Naive thymus-derived CD8-positive, alpha-beta T cell (primary cell): ENCODE measurements around the gene CAMK1G. TPM values are rescaled to one million over a fixed set of nuclear protein-coding genes. Genes with fewer than 3 reads are reported as not detected.

Experiments used
- ATAC-seq, 2 donors: fragments of 150-1000 bp; cut with Tn5 transposase in 1 of 2; sonication (Bioruptor Pico), chemical (Tn5 transposase) in 1 of 2; 1 replicate in 1 of 2; 2 replicates in 1 of 2; pipeline ENCODE4 v1.10.0; 2021; ENCODE audit warnings: mild to moderate bottlenecking in 2 of 2, moderate library complexity in 2 of 2
- POLR2A ChIA-PET: fragments of 350-600 bp; sonication (Branson Sonifier 250); formaldehyde crosslinking; loops from one replicate; lab custom pipeline; 2021; ENCODE audit warnings: antibody characterized with exemption; lab: Charles Lee
- DNase-seq, 10 donors: peaks; one replicate each; pipeline versions ENCODE4 v3.0.0 to v3.0.0-alpha.2; 2020 to 2022
- H3K27ac Mint-ChIP-seq, 10 donors: one replicate each; pipeline ENCODE4 v1.8.0; 2020 to 2022; ENCODE audit warnings: mild to moderate bottlenecking in 10 of 10, mixed read lengths in 10 of 10, moderate library complexity in 4 of 10, inconsistent platforms in 1 of 10
- H3K27me3 Mint-ChIP-seq, 5 donors: one replicate each; pipeline ENCODE4 v1.8.0; 2021 to 2022; ENCODE audit warnings: mixed read lengths in 5 of 5
- H3K36me3 Mint-ChIP-seq, 3 donors: one replicate each; pipeline ENCODE4 v1.8.0; 2020 to 2022; ENCODE audit warnings: mixed read lengths in 3 of 3, mild to moderate bottlenecking in 2 of 3, inconsistent platforms in 1 of 3
- H3K4me1 Mint-ChIP-seq, 4 donors: one replicate each; pipeline ENCODE4 v1.8.0; 2021 to 2022; ENCODE audit warnings: mixed read lengths in 4 of 4
- H3K4me3 Mint-ChIP-seq, 10 donors: one replicate each; pipeline ENCODE4 v1.8.0; 2020 to 2022; ENCODE audit warnings: mild to moderate bottlenecking in 10 of 10, mixed read lengths in 10 of 10, moderate library complexity in 6 of 10, inconsistent platforms in 1 of 10
- H3K9me3 Mint-ChIP-seq, 9 donors: one replicate each; pipeline ENCODE4 v1.8.0; 2020 to 2022; ENCODE audit warnings: mixed read lengths in 9 of 9, mild to moderate bottlenecking in 3 of 9, inconsistent platforms in 1 of 9, moderate library complexity in 1 of 9
- polyA plus RNA-seq, 3 donors: library from polyadenylated mRNA; unstranded; fragments of 300-500 nt; fragmentation: Illumina TruSeq; gene quantifications; one replicate each; pipeline ENCODE4 v1.2.3, GENCODE V29; 2021
- total RNA-seq, 8 experiments: library from RNA in 2 of 8; stranded (reverse) in 2 of 8; gene quantifications; one replicate each; pipeline ENCODE4 v1.2.3 and lab custom pipeline; 2021 to 2026

Gene CAMK1G
- not detected for total RNA-seq
- polyA plus RNA-seq, result not detected
- total RNA-seq (lab: John Stamatoyannopoulos, UW), result 0 reads per million in 6 experiments

- POLR2A ChIA-PET, result no interaction called here
Measured at GRCh38 chr1:209583408-209583807, at the start of gene CAMK1G. Gene CAMK1G (plus strand): TSS chr1:209583714. CDS start chr1:209594984, 11,270 bp downstream.

GRCh38 chr1:209534496-209535250 lies 48.8 kb upstream of the CAMK1G start:
- Mint-ChIP-seq H3K36me3 (no peaks in the 10 kb centered on the region), H3K9me3 (peaks cover 0 to 2% (median 0%) of the 10 kb centered on the region in 9 donors), H3K4me1 (no peaks in the 10 kb centered on the region), H3K27ac (no peak overlapping the region), H3K27me3 (peaks cover 27 to 58% (median 40%) of the 10 kb centered on the region in 5 donors), H3K4me3 (no peak overlapping the region)
- DNase-seq, result no peak
- POLR2A ChIA-PET, result no interaction called here
- ATAC-seq, result no peak

More at GRCh38 chr1:209583408-209583807, at the start of gene CAMK1G:
- Mint-ChIP-seq H3K4me3 (no peak within 1 kb of the TSS), H3K36me3 (no peaks in the 10 kb centered on the region), H3K27me3 (peaks cover 0 to 14% (median 9%) of the 10 kb centered on the region in 5 donors), H3K9me3 (no peaks in the 10 kb centered on the region), H3K4me1 (no peaks in the 10 kb centered on the region), H3K27ac (no peak within 1 kb of the TSS)
- ATAC-seq (no peak), DNase-seq (no peak)

- H3K4me3 Mint-ChIP-seq, result no peak overlapping the region
- no peaks in the 10 kb centered on the region for H3K36me3 Mint-ChIP-seq
- peaks cover 20 to 45% (median 33%) of the 10 kb centered on the region in 5 donors for H3K27me3 Mint-ChIP-seq
- no peak for DNase-seq
- ATAC-seq, result no peak
- POLR2A ChIA-PET, result no interaction called here
- H3K27ac Mint-ChIP-seq, result no peak overlapping the region
- peaks cover 0 to 2% (median 0%) of the 10 kb centered on the region in 9 donors for H3K9me3 Mint-ChIP-seq
- no peaks in the 10 kb centered on the region for H3K4me1 Mint-ChIP-seq
Measured at GRCh38 chr1:209536843-209537242, 46.7 kb upstream of the CAMK1G start.

GRCh38 chr1:209537336-209538114 lies 46.0 kb upstream of the CAMK1G start:
- no peaks in the 10 kb centered on the region for H3K36me3 Mint-ChIP-seq
- no peak for ATAC-seq
- no peak for DNase-seq
- H3K4me3 Mint-ChIP-seq, result no peak overlapping the region
- H3K4me1 Mint-ChIP-seq, result no peaks in the 10 kb centered on the region
- no peak overlapping the region for H3K27ac Mint-ChIP-seq
- peaks cover 0 to 2% (median 0%) of the 10 kb centered on the region in 9 donors for H3K9me3 Mint-ChIP-seq
- peaks cover 20 to 41% (median 30%) of the 10 kb centered on the region in 5 donors for H3K27me3 Mint-ChIP-seq
- POLR2A ChIA-PET, result no interaction called here

- no peak for DNase-seq
- H3K4me3 Mint-ChIP-seq, result no peak overlapping the region
- H3K36me3 Mint-ChIP-seq, result no peaks in the 10 kb centered on the region
- ATAC-seq, result no peak
- H3K4me1 Mint-ChIP-seq, result no peaks in the 10 kb centered on the region
- H3K9me3 Mint-ChIP-seq, result peaks cover 0 to 2% (median 0%) of the 10 kb centered on the region in 9 donors
- peaks cover 20 to 41% (median 28%) of the 10 kb centered on the region in 5 donors for H3K27me3 Mint-ChIP-seq
- H3K27ac Mint-ChIP-seq, result no peak overlapping the region
- POLR2A ChIA-PET, result no interaction called here
Measured at GRCh38 chr1:209539576-209539975, 43.9 kb upstream of the CAMK1G start.

GRCh38 chr1:209542585-209542984 lies 40.9 kb upstream of the CAMK1G start:
- H3K4me1 Mint-ChIP-seq, result no peaks in the 10 kb centered on the region
- POLR2A ChIA-PET, result no interaction called here
- peaks cover 15 to 28% (median 23%) of the 10 kb centered on the region in 5 donors for H3K27me3 Mint-ChIP-seq
- H3K9me3 Mint-ChIP-seq, result peaks cover 0 to 2% (median 0%) of the 10 kb centered on the region in 9 donors
- ATAC-seq, result no peak
- H3K4me3 Mint-ChIP-seq, result no peak overlapping the region
- H3K27ac Mint-ChIP-seq, result no peak overlapping the region
- no peak for DNase-seq
- no peaks in the 10 kb centered on the region for H3K36me3 Mint-ChIP-seq

GRCh38 chr1:209544098-209544497 lies 39.4 kb upstream of the CAMK1G start:
- POLR2A ChIA-PET, result no interaction called here
- Mint-ChIP-seq H3K4me1 (peaks cover 0 to 4% (median under 1%) of the 10 kb centered on the region in 4 donors), H3K27me3 (peaks cover 3 to 20% (median 14%) of the 10 kb centered on the region in 5 donors), H3K27ac (no peak overlapping the region), H3K4me3 (no peak overlapping the region), H3K36me3 (no peaks in the 10 kb centered on the region), H3K9me3 (no peaks in the 10 kb centered on the region)
- ATAC-seq, result no peak
- no peak for DNase-seq

GRCh38 chr1:209545423-209545822 lies 38.1 kb upstream of the CAMK1G start:
- H3K27ac Mint-ChIP-seq, result no peak overlapping the region
- H3K36me3 Mint-ChIP-seq, result no peaks in the 10 kb centered on the region
- no peaks in the 10 kb centered on the region for H3K9me3 Mint-ChIP-seq
- no peak overlapping the region for H3K4me3 Mint-ChIP-seq
- POLR2A ChIA-PET, result no interaction called here
- ATAC-seq, result no peak
- H3K4me1 Mint-ChIP-seq, result peaks cover 0 to 10% (median under 1%) of the 10 kb centered on the region in 4 donors
- no peak for DNase-seq
- peaks cover 3 to 20% (median 14%) of the 10 kb centered on the region in 5 donors for H3K27me3 Mint-ChIP-seq

GRCh38 chr1:209546390-209547085 lies 37.0 kb upstream of the CAMK1G start:
- Mint-ChIP-seq H3K4me1 (peaks cover 0 to 10% (median under 1%) of the 10 kb centered on the region in 4 donors), H3K36me3 (no peaks in the 10 kb centered on the region), H3K9me3 (no peaks in the 10 kb centered on the region), H3K4me3 (no peak overlapping the region), H3K27me3 (peaks cover 3 to 14% (median 12%) of the 10 kb centered on the region in 5 donors), H3K27ac (no peak overlapping the region)
- ATAC-seq (no peak), DNase-seq (no peak)
- POLR2A ChIA-PET, result no interaction called here

GRCh38 chr1:209547626-209548025 lies 35.9 kb upstream of the CAMK1G start:
- POLR2A ChIA-PET, result no interaction called here
- DNase-seq, result no peak
- Mint-ChIP-seq H3K27ac (no peak overlapping the region), H3K36me3 (no peaks in the 10 kb centered on the region), H3K4me1 (peaks cover 0 to 10% (median under 1%) of the 10 kb centered on the region in 4 donors), H3K9me3 (no peaks in the 10 kb centered on the region), H3K27me3 (peaks cover 4 to 21% (median 12%) of the 10 kb centered on the region in 5 donors), H3K4me3 (no peak overlapping the region)
- no peak for ATAC-seq

GRCh38 chr1:209549443-209550205 lies 33.9 kb upstream of the CAMK1G start:
- DNase-seq (no peak), ATAC-seq (no peak)
- POLR2A ChIA-PET, result no interaction called here
- no peak overlapping the region for H3K4me3 Mint-ChIP-seq
- H3K9me3 Mint-ChIP-seq, result no peaks in the 10 kb centered on the region
- no peak overlapping the region for H3K27ac Mint-ChIP-seq
- H3K36me3 Mint-ChIP-seq, result no peaks in the 10 kb centered on the region
- peaks cover 5 to 21% (median 12%) of the 10 kb centered on the region in 5 donors for H3K27me3 Mint-ChIP-seq
- peaks cover 0 to 10% (median under 1%) of the 10 kb centered on the region in 4 donors for H3K4me1 Mint-ChIP-seq

GRCh38 chr1:209550519-209550918 lies 33.0 kb upstream of the CAMK1G start:
- DNase-seq (no peak), ATAC-seq (no peak)
- POLR2A ChIA-PET, result no interaction called here
- no peak overlapping the region for H3K27ac Mint-ChIP-seq
- H3K4me1 Mint-ChIP-seq, result peaks cover 0 to 10% (median under 1%) of the 10 kb centered on the region in 4 donors
- no peaks in the 10 kb centered on the region for H3K9me3 Mint-ChIP-seq
- no peaks in the 10 kb centered on the region for H3K36me3 Mint-ChIP-seq
- H3K4me3 Mint-ChIP-seq, result no peak overlapping the region
- peaks cover 4 to 14% (median 7%) of the 10 kb centered on the region in 5 donors for H3K27me3 Mint-ChIP-seq
